GM10266 (cell line): ENCODE results near the gene TNS3.

Experiments used
- DNase-seq: peaks from one replicate; pipeline ENCODE4 v3.0.0; 2012; ENCODE audit errors: extremely low spot score
- CTCF ChIP-seq: IDR thresholded peaks from 2 replicates; pipeline ENCODE4 v1.5.1; 2012; ENCODE audit warnings: mild to moderate bottlenecking, low read depth; ENCODE audit not compliant: control insufficient read depth, insufficient read depth; ENCODE audit errors: missing control alignments

TNS3 gene

GRCh38 chr7:47440320-47440719, 141.6 kb downstream of the TNS3 start:
- DNase-seq = no peak
- no peak for TF ChIP-seq CTCF

GRCh38 chr7:47439181-47439667, 142.7 kb downstream of the TNS3 start:
- DNase-seq = no peak
- TF ChIP-seq CTCF = no peak

GRCh38 chr7:47438411-47439029, 143.4 kb downstream of the TNS3 start:
- no peak for TF ChIP-seq CTCF
- no peak for DNase-seq

GRCh38 chr7:47435889-47436312, 146.0 kb downstream of the TNS3 start:
- no peak for DNase-seq
- peak; percentile 23 for TF ChIP-seq CTCF

- no peak for TF ChIP-seq CTCF
- no peak for DNase-seq
Measured at GRCh38 chr7:47433564-47433895, 148.4 kb downstream of the TNS3 start.

- TF ChIP-seq CTCF = no peak
Measured at GRCh38 chr7:47432671-47433563, 149.0 kb downstream of the TNS3 start.

GRCh38 chr7:47430422-47430821, 151.5 kb downstream of the TNS3 start:
- no peak for DNase-seq
- TF ChIP-seq CTCF = no peak

More at GRCh38 chr7:47432671-47433563, 149.0 kb downstream of the TNS3 start:
- no peak for DNase-seq
